Sigmoid colon (tissue), 7 donors: ENCODE measurements around the gene TEX19. TPM values are rescaled to one million over a fixed set of nuclear protein-coding genes. Genes with fewer than 3 reads are reported as not detected.
"Not testable (repeated sequence)": the region's sequence is repeated elsewhere in the genome, so short reads cannot be mapped to it uniquely, and the experiment has no call there.

ENCODE experiments used
- DNase-seq: peaks from one replicate; pipeline ENCODE4 v3.0.0-alpha.2; 2019
- H3K27ac ChIP-seq, 4 donors: fragments of 200-600 bp; sonication (generic); one replicate each; pipeline ENCODE4 v1.5.1; 2016 to 2019; ENCODE audit warnings: mild to moderate bottlenecking in 1 of 4
- H3K27me3 ChIP-seq, 3 donors: fragments of 200-600 bp; sonication (generic); one replicate each; pipeline ENCODE4 v1.5.1; 2019; ENCODE audit warnings: mild to moderate bottlenecking in 1 of 3
- H3K36me3 ChIP-seq, 4 donors: fragments of 200-600 bp; sonication (generic); one replicate each; pipeline ENCODE4 v1.5.1; 2016 to 2019
- H3K4me1 ChIP-seq, 4 donors: fragments of 200-600 bp; sonication (generic); one replicate each; pipeline ENCODE4 v1.5.1; 2017 to 2019
- H3K4me3 ChIP-seq, 4 donors: fragments of 200-600 bp; sonication (generic); one replicate each; pipeline ENCODE4 v1.5.1; 2017 to 2019; ENCODE audit warnings: mild to moderate bottlenecking in 2 of 4, moderate library complexity in 1 of 4
- H3K9me3 ChIP-seq, 4 donors: fragments of 200-600 bp in 3 of 4; sonication (generic) in 3 of 4; one replicate each; pipeline versions ENCODE4 v1.5.1 to v1.6.1; 2013 to 2019
- CTCF ChIP-seq, 4 experiments: fragments of 450-650 bp in 3 of 4; fragments of 200-600 bp in 1 of 4; IDR thresholded peaks; one replicate each; pipeline ENCODE4 v1.5.1; 2016 to 2019; ENCODE audit warnings: antibody characterized with exemption in 4 of 4, mild to moderate bottlenecking in 3 of 4, moderate library complexity in 2 of 4
- EP300 ChIP-seq, 4 donors: sonication (generic); formaldehyde crosslinking; IDR thresholded peaks; one replicate each; pipeline ENCODE4 v1.6.1; 2017; ENCODE audit warnings: antibody characterized with exemption in 4 of 4
- POLR2A ChIP-seq, 2 donors: fragments of 450-650 bp; IDR thresholded peaks; one replicate each; pipeline ENCODE4 v1.6.1; 2016; ENCODE audit warnings: antibody characterized with exemption in 2 of 2, mild to moderate bottlenecking in 2 of 2, moderate library complexity in 2 of 2
- POLR2AphosphoS5 ChIP-seq, 4 donors: sonication (generic); formaldehyde crosslinking; IDR thresholded peaks; one replicate each; pipeline ENCODE4 v1.6.1; 2017; ENCODE audit warnings: antibody characterized with exemption in 4 of 4
- WGBS, 2 donors: extraction: QIAGEN DNeasy Blood & Tissue Kit; methylation state at CpG; one replicate each; pipeline ENCODE4 v1.1.7; 2013; 5-methylcytosine and 5-hydroxymethylcytosine counted together
- intact Hi-C: fragments of 100-400 bp; cut with DNase I; formaldehyde crosslinking; loops from one replicate; pipeline ENCODE4 v1.15.1; 2023
- polyA plus RNA-seq, 3 donors: library from polyadenylated mRNA; stranded (reverse); fragments of 200-250 nt; gene quantifications; one replicate each; pipeline ENCODE4 v1.2.3, GENCODE V29; 2013
- total RNA-seq, 4 donors: library from RNA; depleted of rRNA; stranded (reverse); fragments of >200 nt; gene quantifications; one replicate each; pipeline ENCODE4 v1.1.0, GENCODE V29; 2016
- donor health status: healthy with polysubstance abuse.
- donor health status: Bipolar disorder and iron deficiency.
- donor health status: healthy.

TEX19 gene
- total and polyA plus RNA-seq, 7 donors = 0.04 TPM; not detected in 6

- Histone ChIP-seq H3K4me1 (peaks cover 0 to 15% (median 10%) of the 10 kb centered on the region in 4 donors), H3K36me3 (no peaks in the 10 kb centered on the region), H3K9me3 (no peaks in the 10 kb centered on the region), H3K27me3 (peaks cover 0 to 37% (median 13%) of the 10 kb centered on the region in 3 donors), H3K4me3 (no peak overlapping the region), H3K27ac (no peak overlapping the region)
- WGBS, 2 donors = 81 to 85% methylated on average over 7 of the region's 7 CpGs
- no peak for DNase-seq
- no peak for TF ChIP-seq CTCF (IDR thresholded peaks at IDR 0.05)
- no peak for TF ChIP-seq POLR2AphosphoS5 (IDR thresholded peaks at IDR 0.05)
- TF ChIP-seq POLR2A (IDR thresholded peaks at IDR 0.05) = no peak
- no peak for TF ChIP-seq EP300 (IDR thresholded peaks at IDR 0.05)
- intact Hi-C loops = loop anchor here (5.0 to 10.0 kb wide), 3 partner anchors 137 to 280 kb away; no protein-coding TSS in a partner anchor
Observed at GRCh38 chr17:82354804-82355308, 4.2 kb upstream of the TEX19 start.

GRCh38 chr17:82355770-82356427, 3.1 kb upstream of the TEX19 start:
- Histone ChIP-seq H3K36me3 (no peaks in the 10 kb centered on the region), H3K27ac (peak overlapping the region in 1 of 4 donors; percentile 42), H3K27me3 (peaks cover 0 to 37% (median 13%) of the 10 kb centered on the region in 3 donors), H3K4me3 (no peak overlapping the region), H3K4me1 (peaks cover 0 to 15% (median 10%) of the 10 kb centered on the region in 4 donors), H3K9me3 (no peaks in the 10 kb centered on the region)
- intact Hi-C loops = loop anchor here (10.0 kb wide), 1 partner anchor 279 kb away; no protein-coding TSS in a partner anchor
- 72 to 83% methylated on average over 11 of the region's 11 CpGs for WGBS, 2 donors
- no peak for TF ChIP-seq CTCF (IDR thresholded peaks at IDR 0.05)
- no peak for TF ChIP-seq POLR2A (IDR thresholded peaks at IDR 0.05)
- TF ChIP-seq EP300 (IDR thresholded peaks at IDR 0.05) = no peak
- no peak for TF ChIP-seq POLR2AphosphoS5 (IDR thresholded peaks at IDR 0.05)
- no peak for DNase-seq

GRCh38 chr17:82356845-82357355, 2.1 kb upstream of the TEX19 start:
- Histone ChIP-seq H3K27ac (no peak overlapping the region), H3K9me3 (no peaks in the 10 kb centered on the region), H3K4me1 (peaks cover 0 to 13% (median 9%) of the 10 kb centered on the region in 4 donors), H3K36me3 (no peaks in the 10 kb centered on the region), H3K27me3 (peaks cover 0 to 34% (median 13%) of the 10 kb centered on the region in 3 donors), H3K4me3 (no peak overlapping the region)
- 17 to 52% methylated on average over 20 of the region's 20 CpGs for WGBS, 2 donors
- TF ChIP-seq POLR2A (IDR thresholded peaks at IDR 0.05) (no peak), CTCF (IDR thresholded peaks at IDR 0.05) (no peak), EP300 (IDR thresholded peaks at IDR 0.05) (no peak), POLR2AphosphoS5 (IDR thresholded peaks at IDR 0.05) (no peak)
- intact Hi-C loops = loop anchor here (10.0 kb wide), 1 partner anchor 278 kb away; no protein-coding TSS in a partner anchor
- DNase-seq = no peak

- peaks cover 0 to 13% (median 7%) of the 10 kb centered on the region in 4 donors for H3K4me1 ChIP-seq
- H3K27me3 ChIP-seq = peaks cover 0 to 34% (median 13%) of the 10 kb centered on the region in 3 donors
- intact Hi-C loops = loop anchor here (10.0 kb wide), 1 partner anchor 277 kb away; no protein-coding TSS in a partner anchor
- TF ChIP-seq POLR2AphosphoS5 (IDR thresholded peaks at IDR 0.05) (no peak), CTCF (IDR thresholded peaks at IDR 0.05) (no peak), EP300 (IDR thresholded peaks at IDR 0.05) (no peak), POLR2A (IDR thresholded peaks at IDR 0.05) (no peak)
- no peak for DNase-seq
- H3K9me3 ChIP-seq = no peaks in the 10 kb centered on the region
- H3K27ac ChIP-seq = no peak overlapping the region
- no peak overlapping the region for H3K4me3 ChIP-seq
- WGBS, 2 donors = 45 to 69% methylated on average over 2 of the region's 2 CpGs
- no peaks in the 10 kb centered on the region for H3K36me3 ChIP-seq
Observed at GRCh38 chr17:82357394-82357793, 1.7 kb upstream of the TEX19 start.

GRCh38 chr17:82359451-82360074, 516 bp downstream of the TEX19 start:
- H3K4me3 ChIP-seq, H3K36me3 ChIP-seq, H3K27ac ChIP-seq, H3K9me3 ChIP-seq, DNase-seq: not testable (repeated sequence)
- 66 to 74% methylated on average over 1 of the region's 1 CpG for WGBS, 2 donors
- H3K4me1 ChIP-seq = peaks cover 0 to 13% (median 7%) of the 10 kb centered on the region in 4 donors
- intact Hi-C loops = loop anchor here (10.0 kb wide), 1 partner anchor 275 kb away; no protein-coding TSS in a partner anchor
- peaks cover 0 to 34% (median 13%) of the 10 kb centered on the region in 3 donors for H3K27me3 ChIP-seq
